ENCODE results near the gene SMC1A. TPM values are rescaled to one million over a fixed set of nuclear protein-coding genes. Genes with fewer than 3 reads are reported as not detected.

The SMC1A gene
- total and polyA plus RNA-seq, 3 donors from 2014 or later, result 18.6 to 37.7 (median 28.8) TPM

DNA sequence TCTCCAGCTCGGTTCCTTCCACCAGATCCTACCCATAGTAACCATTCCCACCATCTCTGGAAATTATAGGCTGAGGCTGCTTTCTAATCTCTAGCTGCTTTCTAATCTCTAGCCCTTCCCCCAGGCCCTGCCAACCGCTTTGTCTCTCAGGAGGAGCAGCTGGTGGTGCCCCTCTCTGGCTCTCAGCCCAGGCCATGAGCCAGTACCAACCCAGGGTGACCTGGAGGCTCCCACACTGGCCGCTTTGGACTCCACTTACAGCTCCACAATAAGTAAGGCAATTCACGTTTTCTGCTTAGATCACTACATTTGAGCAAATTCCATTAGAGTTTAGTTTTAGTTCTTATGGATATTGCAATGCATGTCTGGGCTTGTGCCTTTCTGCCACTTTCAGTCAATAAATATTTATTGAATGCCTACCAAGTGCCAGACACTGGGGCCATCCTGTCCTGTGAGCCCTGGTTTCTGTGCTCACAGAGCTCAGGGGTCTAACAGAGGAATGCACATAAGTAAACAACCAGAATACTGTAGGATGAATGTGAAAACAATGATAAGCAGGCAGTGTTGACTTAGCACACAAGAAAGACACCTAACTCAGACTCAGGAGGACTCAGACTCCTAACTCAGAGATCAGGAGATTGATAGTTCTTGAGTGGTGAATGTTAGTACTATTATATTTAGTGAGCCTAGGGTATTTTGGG, 38.9 kb downstream of the SMC1A start:
- H3K27ac ChIP-seq, result no peak overlapping the region
- no peaks in the 10 kb centered on the region for H3K4me1 ChIP-seq
- H3K9me3 ChIP-seq, result no peaks in the 10 kb centered on the region
- DNase-seq, result peak; percentile 43
- no peak for TF ChIP-seq POLR2A (IDR thresholded peaks at IDR 0.05)
- TF ChIP-seq, protein P1, sequence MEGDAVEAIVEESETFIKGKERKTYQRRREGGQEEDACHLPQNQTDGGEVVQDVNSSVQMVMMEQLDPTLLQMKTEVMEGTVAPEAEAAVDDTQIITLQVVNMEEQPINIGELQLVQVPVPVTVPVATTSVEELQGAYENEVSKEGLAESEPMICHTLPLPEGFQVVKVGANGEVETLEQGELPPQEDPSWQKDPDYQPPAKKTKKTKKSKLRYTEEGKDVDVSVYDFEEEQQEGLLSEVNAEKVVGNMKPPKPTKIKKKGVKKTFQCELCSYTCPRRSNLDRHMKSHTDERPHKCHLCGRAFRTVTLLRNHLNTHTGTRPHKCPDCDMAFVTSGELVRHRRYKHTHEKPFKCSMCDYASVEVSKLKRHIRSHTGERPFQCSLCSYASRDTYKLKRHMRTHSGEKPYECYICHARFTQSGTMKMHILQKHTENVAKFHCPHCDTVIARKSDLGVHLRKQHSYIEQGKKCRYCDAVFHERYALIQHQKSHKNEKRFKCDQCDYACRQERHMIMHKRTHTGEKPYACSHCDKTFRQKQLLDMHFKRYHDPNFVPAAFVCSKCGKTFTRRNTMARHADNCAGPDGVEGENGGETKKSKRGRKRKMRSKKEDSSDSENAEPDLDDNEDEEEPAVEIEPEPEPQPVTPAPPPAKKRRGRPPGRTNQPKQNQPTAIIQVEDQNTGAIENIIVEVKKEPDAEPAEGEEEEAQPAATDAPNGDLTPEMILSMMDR (IDR thresholded peaks at IDR 0.05), result no peak
- no peaks in the 10 kb centered on the region for H3K27me3 ChIP-seq
- no peaks in the 10 kb centered on the region for H3K36me3 ChIP-seq (ENCODE audit: low read depth, missing control alignments)
- intact Hi-C loops (cut with DNase I; ENCODE audit: low total_unique reads), result no loop called here
- no peak overlapping the region for H3K4me3 ChIP-seq
- 65 to 100% methylated on average over 2 to 4 of the region's 4 CpGs for WGBS, 2 donors

DNA sequence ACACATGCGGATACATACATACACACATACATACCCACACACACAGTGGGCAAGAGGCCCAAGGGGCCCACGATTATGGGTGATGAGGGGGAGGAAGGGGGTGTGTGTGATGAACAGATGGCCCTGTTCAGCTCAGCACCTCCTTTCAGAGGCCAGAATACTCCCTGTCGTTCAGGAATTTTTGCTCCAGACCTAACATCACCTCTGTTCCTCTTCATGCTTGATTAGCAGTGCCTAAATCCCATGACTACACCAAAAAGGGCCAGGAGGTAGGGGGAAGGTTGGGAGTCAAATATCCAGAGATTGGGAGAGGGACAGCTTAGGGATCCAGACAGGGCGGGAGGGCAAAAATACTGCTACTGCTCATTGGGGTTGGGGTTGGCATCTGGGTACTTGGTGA, 42.7 kb downstream of the SMC1A start:
- no peak for DNase-seq
- no peaks in the 10 kb centered on the region for H3K27me3 ChIP-seq
- no peaks in the 10 kb centered on the region for H3K9me3 ChIP-seq
- intact Hi-C loops (cut with DNase I; ENCODE audit: low total_unique reads), result no loop called here
- TF ChIP-seq, protein P1 (IDR thresholded peaks at IDR 0.05), result no peak
- no peak for TF ChIP-seq POLR2A (IDR thresholded peaks at IDR 0.05)
- H3K4me3 ChIP-seq, result no peak overlapping the region
- no peaks in the 10 kb centered on the region for H3K36me3 ChIP-seq (ENCODE audit: low read depth, missing control alignments)
- no peaks in the 10 kb centered on the region for H3K4me1 ChIP-seq
- no peak overlapping the region for H3K27ac ChIP-seq
- WGBS, 2 donors, result 71 to 80% methylated on average over 3 to 4 of the region's 4 CpGs

DNA sequence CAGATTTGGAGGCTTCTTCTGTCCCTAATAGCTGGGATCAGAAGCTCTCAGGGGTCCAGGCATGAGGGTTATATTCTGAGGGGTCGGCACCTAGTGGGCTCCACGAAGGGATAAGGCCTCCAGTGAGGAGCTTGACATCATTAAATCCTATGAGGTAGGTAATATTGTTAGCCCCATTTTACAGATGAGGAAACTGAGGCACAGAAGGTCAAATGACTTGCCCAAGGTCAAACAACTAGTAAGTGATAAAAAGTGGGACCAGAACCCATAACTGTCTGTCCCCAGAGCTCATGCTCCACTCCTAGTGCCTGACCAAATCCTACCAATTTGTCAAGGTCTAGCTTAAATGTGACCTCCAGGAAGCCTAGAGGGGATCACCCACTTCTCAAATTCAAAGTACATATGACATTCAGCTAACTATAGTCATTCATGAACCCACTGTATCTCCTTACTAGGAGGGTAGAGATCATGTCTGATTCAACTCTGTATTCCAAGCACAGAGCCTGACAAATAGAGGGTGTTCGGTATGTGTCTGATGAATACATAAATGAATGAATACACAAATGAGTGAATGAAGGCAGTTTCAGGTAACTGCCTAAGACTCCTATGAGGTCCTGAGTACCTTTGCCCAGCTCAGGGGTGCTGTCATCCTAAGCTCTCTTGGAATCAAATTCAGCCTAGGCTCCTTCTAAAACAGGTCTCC, 43.3 kb downstream of the SMC1A start:
- 97 to 100% methylated on average over 1 to 3 of the region's 3 CpGs for whole genome bisulfite sequencing, 2 donors
- Histone ChIP-seq H3K4me1 (no peaks in the 10 kb centered on the region), H3K9me3 (no peaks in the 10 kb centered on the region), H3K27me3 (no peaks in the 10 kb centered on the region), H3K4me3 (no peak overlapping the region), H3K27ac (no peak overlapping the region), H3K36me3 (ENCODE audit: low read depth, missing control alignments) (no peaks in the 10 kb centered on the region)
- TF ChIP-seq POLR2A (IDR thresholded peaks at IDR 0.05), result no peak
- TF ChIP-seq, protein P1 (IDR thresholded peaks at IDR 0.05), result no peak
- no peak for DNase-seq
- intact Hi-C loops (cut with DNase I; ENCODE audit: low total_unique reads), result no loop called here

DNA sequence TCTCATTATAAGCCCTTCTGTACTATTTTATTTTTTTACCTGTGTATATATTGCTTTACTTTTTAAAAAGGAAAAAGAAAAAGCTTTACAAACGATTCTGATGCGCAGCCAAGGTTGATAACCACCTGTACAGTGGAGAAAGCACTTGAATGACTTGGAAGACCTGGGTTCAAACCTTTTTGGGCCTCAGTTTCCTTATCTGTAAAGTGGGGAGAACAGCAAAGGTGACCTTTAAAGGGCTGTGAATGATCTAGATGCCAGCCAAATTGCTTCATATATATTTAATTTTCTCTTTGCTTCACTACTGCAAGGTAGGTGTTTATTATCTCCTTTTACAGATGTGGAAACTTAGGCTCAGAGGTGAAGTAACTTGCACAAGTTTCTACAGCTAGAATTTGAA, 45.0 kb downstream of the SMC1A start:
- no peaks in the 10 kb centered on the region for H3K27me3 ChIP-seq
- H3K4me3 ChIP-seq, result no peak overlapping the region
- H3K9me3 ChIP-seq, result no peaks in the 10 kb centered on the region
- DNase-seq, result no peak
- intact Hi-C loops (cut with DNase I; ENCODE audit: low total_unique reads), result no loop called here
- H3K27ac ChIP-seq, result no peak overlapping the region
- no peak for TF ChIP-seq POLR2A (IDR thresholded peaks at IDR 0.05)
- TF ChIP-seq, protein P1 (IDR thresholded peaks at IDR 0.05), result no peak
- no peaks in the 10 kb centered on the region for H3K4me1 ChIP-seq
- 82 to 100% methylated on average over 2 of the region's 2 CpGs for WGBS, 2 donors
- no peaks in the 10 kb centered on the region for H3K36me3 ChIP-seq (ENCODE audit: low read depth, missing control alignments)
